ENCODE measurements around the gene PTPRG. TPM values are rescaled to one million over a fixed set of nuclear protein-coding genes. Genes with fewer than 3 reads are reported as not detected.
A peak's percentile ranks its signal among the peaks of the same experiment; 100 is the strongest.
"Not testable (repeated sequence)": the region's sequence is repeated elsewhere in the genome, so short reads cannot be mapped to it uniquely, and the experiment has no call there.

PTPRG gene
- total RNA-seq, 1 donor from 2014 or later, result 77.2 TPM

DNA sequence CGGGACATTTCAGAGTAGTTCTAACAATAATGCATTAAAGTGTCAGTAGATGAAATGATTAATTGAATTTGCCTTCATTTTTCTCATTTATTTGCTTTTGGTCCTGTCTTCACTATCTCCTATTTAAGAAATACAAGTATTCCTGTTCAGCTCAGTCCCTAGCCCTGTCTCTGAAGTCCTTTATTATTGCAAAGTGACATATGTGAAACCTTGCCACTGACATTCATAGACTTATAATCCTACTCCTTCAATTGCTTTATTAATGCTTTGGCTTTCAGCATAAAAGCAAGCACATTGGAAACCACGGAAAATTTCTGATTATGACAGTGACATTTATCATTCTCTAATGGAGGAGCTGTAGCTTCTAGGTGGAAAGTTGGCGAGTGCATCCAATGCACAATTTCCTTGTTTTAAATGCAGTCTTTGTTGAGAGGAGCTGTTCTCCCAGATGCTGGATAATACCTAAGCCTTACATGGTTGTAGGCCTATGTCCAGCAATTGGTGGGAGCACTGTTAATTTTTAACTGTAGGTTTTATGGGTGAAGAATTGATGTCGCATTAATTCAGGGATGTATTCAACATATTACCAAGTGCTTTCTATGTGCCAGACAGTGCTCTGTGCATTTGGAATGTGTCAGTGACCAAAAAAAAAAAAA lies 474.2 kb downstream of the PTPRG start:
- Mint-ChIP-seq H3K27me3 (peaks cover 11% of the 10 kb centered on the region), H3K36me3 (peaks cover 7% of the 10 kb centered on the region), H3K4me3 (no peak overlapping the region), H3K4me1 (ENCODE audit: unreplicated experiment) (peaks cover 21% of the 10 kb centered on the region), H3K27ac (no peak overlapping the region), H3K9me3 (no peaks in the 10 kb centered on the region)
- TF ChIP-seq, protein P1, sequence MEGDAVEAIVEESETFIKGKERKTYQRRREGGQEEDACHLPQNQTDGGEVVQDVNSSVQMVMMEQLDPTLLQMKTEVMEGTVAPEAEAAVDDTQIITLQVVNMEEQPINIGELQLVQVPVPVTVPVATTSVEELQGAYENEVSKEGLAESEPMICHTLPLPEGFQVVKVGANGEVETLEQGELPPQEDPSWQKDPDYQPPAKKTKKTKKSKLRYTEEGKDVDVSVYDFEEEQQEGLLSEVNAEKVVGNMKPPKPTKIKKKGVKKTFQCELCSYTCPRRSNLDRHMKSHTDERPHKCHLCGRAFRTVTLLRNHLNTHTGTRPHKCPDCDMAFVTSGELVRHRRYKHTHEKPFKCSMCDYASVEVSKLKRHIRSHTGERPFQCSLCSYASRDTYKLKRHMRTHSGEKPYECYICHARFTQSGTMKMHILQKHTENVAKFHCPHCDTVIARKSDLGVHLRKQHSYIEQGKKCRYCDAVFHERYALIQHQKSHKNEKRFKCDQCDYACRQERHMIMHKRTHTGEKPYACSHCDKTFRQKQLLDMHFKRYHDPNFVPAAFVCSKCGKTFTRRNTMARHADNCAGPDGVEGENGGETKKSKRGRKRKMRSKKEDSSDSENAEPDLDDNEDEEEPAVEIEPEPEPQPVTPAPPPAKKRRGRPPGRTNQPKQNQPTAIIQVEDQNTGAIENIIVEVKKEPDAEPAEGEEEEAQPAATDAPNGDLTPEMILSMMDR (conservative IDR thresholded peaks at IDR 0.05), result no peak
- DNase-seq (ENCODE audit: extremely low spot score, unreplicated experiment), result no peak

DNA sequence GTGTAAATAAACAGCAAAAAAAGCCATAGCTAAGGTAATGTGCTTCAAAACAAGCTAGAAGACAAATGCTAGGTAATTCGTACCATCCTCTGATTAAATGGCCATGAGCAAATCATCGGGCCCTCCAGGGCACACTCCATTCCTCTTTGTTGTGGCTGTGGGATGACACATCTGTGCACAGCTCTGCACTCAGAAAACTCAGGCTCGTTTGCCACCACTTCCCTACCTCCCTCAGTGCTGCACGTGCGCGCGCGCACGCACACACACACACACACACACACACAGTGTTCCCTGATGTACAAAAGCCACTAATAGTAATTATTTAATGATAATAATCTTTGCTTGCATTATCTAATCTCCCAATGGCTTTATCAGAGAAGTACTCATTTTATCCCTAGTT lies 475.4 kb downstream of the PTPRG start:
- Mint-ChIP-seq H3K4me3 (no peak overlapping the region), H3K27ac (no peak overlapping the region), H3K4me1 (ENCODE audit: unreplicated experiment) (peaks cover 21% of the 10 kb centered on the region), H3K36me3 (peaks cover 10% of the 10 kb centered on the region), H3K9me3 (no peaks in the 10 kb centered on the region), H3K27me3 (peaks cover 3% of the 10 kb centered on the region)
- no peak for DNase-seq (ENCODE audit: extremely low spot score, unreplicated experiment)
- TF ChIP-seq, protein P1 (conservative IDR thresholded peaks at IDR 0.05), result no peak

DNA sequence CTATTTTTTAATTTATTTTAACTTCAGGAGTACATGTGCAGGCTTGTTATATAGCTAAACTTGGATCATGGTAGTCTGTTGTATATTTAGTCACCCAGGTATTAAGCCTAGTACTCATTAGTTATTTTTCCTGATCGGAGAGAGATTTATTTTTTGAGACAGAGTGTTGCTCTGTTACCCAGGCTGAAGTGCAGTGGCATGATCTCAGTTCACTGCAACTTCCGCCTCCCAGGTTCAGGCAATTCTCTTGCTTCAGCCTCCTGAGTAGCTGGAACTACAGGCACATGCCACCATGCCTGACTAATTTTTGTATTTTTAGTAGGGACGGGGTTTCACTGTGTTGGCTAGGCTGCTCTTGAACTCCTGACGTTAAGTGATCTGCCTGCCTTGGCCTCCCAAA lies 477.4 kb downstream of the PTPRG start:
- H3K4me1 Mint-ChIP-seq (ENCODE audit: unreplicated experiment), result peaks cover 14% of the 10 kb centered on the region
- not testable (repeated sequence) for H3K27me3 Mint-ChIP-seq; H3K27ac Mint-ChIP-seq; DNase-seq (ENCODE audit: extremely low spot score, unreplicated experiment); H3K9me3 Mint-ChIP-seq; H3K4me3 Mint-ChIP-seq
- H3K36me3 Mint-ChIP-seq, result peaks cover 10% of the 10 kb centered on the region

DNA sequence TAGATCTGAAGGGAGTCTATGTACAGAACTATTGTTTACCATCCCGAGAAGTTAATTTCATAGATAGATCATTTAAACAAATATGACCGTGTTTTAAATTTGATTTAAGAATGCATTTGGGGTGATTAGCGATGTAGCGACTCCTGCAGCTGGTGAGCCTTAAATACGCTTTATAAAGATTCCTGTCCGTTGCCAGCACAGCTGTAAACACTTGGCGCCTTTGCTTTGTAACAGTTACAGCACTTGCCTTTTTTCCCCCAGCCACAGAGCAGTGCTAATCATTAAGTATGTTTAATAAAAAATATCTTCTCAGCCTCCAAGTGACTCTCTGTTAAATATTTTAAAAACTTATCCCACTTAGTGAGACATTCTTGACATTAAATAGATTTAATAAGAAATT lies 478.2 kb downstream of the PTPRG start:
- no peak overlapping the region for H3K4me3 Mint-ChIP-seq
- H3K27me3 Mint-ChIP-seq, result peaks cover 3% of the 10 kb centered on the region
- H3K36me3 Mint-ChIP-seq, result peaks cover 10% of the 10 kb centered on the region
- H3K9me3 Mint-ChIP-seq, result no peaks in the 10 kb centered on the region
- peaks cover 14% of the 10 kb centered on the region for H3K4me1 Mint-ChIP-seq (ENCODE audit: unreplicated experiment)
- DNase-seq (ENCODE audit: extremely low spot score, unreplicated experiment), result no peak
- no peak overlapping the region for H3K27ac Mint-ChIP-seq
- TF ChIP-seq, protein P1 (conservative IDR thresholded peaks at IDR 0.05), result no peak

DNA sequence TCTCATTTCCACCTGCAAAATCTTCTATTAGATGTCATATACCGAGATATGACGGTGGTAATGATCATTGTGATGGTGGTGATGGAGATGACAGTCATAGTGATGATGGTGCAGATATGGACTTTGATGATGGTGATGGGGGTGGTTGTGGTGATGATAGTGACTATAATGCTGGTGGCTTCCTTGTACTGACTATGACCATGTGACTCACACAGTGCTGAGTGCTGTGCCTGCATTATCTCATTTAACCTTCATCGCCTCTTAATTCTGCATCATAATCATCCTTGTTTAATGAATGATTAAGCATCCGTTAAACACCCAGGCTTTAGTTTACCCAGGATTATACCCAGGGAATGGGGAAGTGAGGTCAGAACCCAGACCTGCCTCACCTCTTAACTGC lies 480.3 kb downstream of the PTPRG start:
- no peaks in the 10 kb centered on the region for H3K9me3 Mint-ChIP-seq
- TF ChIP-seq, protein P1 (conservative IDR thresholded peaks at IDR 0.05), result no peak
- peak overlapping the region; percentile 57 for H3K27ac Mint-ChIP-seq
- no peak overlapping the region for H3K4me3 Mint-ChIP-seq
- H3K36me3 Mint-ChIP-seq, result peaks cover 7% of the 10 kb centered on the region
- no peaks in the 10 kb centered on the region for H3K27me3 Mint-ChIP-seq
- no peak for DNase-seq (ENCODE audit: extremely low spot score, unreplicated experiment)
- H3K4me1 Mint-ChIP-seq (ENCODE audit: unreplicated experiment), result peaks cover 5% of the 10 kb centered on the region

DNA sequence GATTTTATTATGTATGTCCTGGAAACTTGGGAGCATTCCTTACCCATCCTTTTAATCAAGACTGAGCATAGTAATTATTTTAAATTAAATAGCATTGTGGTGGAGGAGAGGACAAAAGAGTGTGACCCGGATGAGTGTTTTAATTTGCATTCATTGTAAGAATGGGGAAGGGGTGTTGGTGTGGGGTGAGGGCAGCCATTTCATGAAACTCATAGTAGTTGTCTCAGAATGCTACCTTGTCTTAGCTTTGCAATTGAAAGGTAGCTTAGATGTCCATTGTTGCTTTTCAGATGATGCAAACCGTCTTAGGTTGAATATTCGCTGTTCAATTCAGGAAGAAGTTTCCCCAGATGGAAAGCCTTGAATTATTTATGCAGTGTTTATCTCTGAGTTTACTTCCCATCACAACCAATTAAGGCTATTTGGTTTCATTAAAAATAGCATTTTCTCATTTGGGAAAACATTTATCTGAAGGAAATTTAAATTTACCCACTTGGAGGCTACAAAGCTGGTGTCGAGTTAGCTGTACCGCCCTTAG lies 483.6 kb downstream of the PTPRG start:
- H3K36me3 Mint-ChIP-seq, result peaks cover 7% of the 10 kb centered on the region
- H3K4me3 Mint-ChIP-seq, result no peak overlapping the region
- H3K9me3 Mint-ChIP-seq, result no peaks in the 10 kb centered on the region
- H3K27me3 Mint-ChIP-seq, result no peaks in the 10 kb centered on the region
- H3K4me1 Mint-ChIP-seq (ENCODE audit: unreplicated experiment), result peaks cover 5% of the 10 kb centered on the region
- no peak for DNase-seq (ENCODE audit: extremely low spot score, unreplicated experiment)
- TF ChIP-seq, protein P1 (conservative IDR thresholded peaks at IDR 0.05), result no peak
- H3K27ac Mint-ChIP-seq, result no peak overlapping the region

Data from type B pancreatic cell (in vitro differentiated cells).